Measurements from ENCODE around the gene ZNRF2. TPM values are rescaled to one million over a fixed set of nuclear protein-coding genes. Genes with fewer than 3 reads are reported as not detected.
A peak's percentile ranks its signal among the peaks of the same experiment; 100 is the strongest.

ZNRF2 gene
- total and polyA plus RNA-seq, 2 experiments from 2014 or later, result 18.6 to 46.7 TPM

GRCh38 chr7:30328381-30328780 is 44.0 kb downstream of the ZNRF2 start:
- H3K9me3 ChIP-seq (ENCODE audit: low read depth), result no peaks in the 10 kb centered on the region
- H3K27ac ChIP-seq, result no peak overlapping the region
- H3K4me3 ChIP-seq, result no peak overlapping the region
- peaks cover 6% of the 10 kb centered on the region for H3K36me3 ChIP-seq
- H3K27me3 ChIP-seq, result no peaks in the 10 kb centered on the region
- H3K4me1 ChIP-seq (ENCODE audit: low read depth), result peaks cover 9% of the 10 kb centered on the region
- no peak for TF ChIP-seq CTCF (IDR thresholded peaks at IDR 0.05; ENCODE audit: low read depth, low read length)
- no peak for DNase-seq (ENCODE audit: low read depth in 1 of 2, low spot score in 1 of 2)

- peak overlapping the region; percentile 65 for H3K27ac ChIP-seq
Observed at GRCh38 chr7:30329716-30330115, 45.3 kb downstream of the ZNRF2 start.

GRCh38 chr7:30330134-30331111 is 46.0 kb downstream of the ZNRF2 start:
- H3K4me3 ChIP-seq, result no peak overlapping the region
- no peak for DNase-seq (ENCODE audit: low read depth in 1 of 2, low spot score in 1 of 2)
- TF ChIP-seq CTCF (IDR thresholded peaks at IDR 0.05; ENCODE audit: low read depth, low read length), result no peak
- H3K9me3 ChIP-seq (ENCODE audit: low read depth), result no peaks in the 10 kb centered on the region
- H3K4me1 ChIP-seq (ENCODE audit: low read depth), result peaks cover 9% of the 10 kb centered on the region
- H3K27me3 ChIP-seq, result no peaks in the 10 kb centered on the region
- H3K36me3 ChIP-seq, result no peaks in the 10 kb centered on the region
- H3K27ac ChIP-seq, result peak overlapping the region; percentile 65

More at GRCh38 chr7:30329716-30330115, 45.3 kb downstream of the ZNRF2 start:
- Histone ChIP-seq H3K27me3 (no peaks in the 10 kb centered on the region), H3K36me3 (peaks cover 4% of the 10 kb centered on the region), H3K4me1 (ENCODE audit: low read depth) (peaks cover 9% of the 10 kb centered on the region), H3K4me3 (no peak overlapping the region), H3K9me3 (ENCODE audit: low read depth) (no peaks in the 10 kb centered on the region)
- no peak for DNase-seq (ENCODE audit: low read depth in 1 of 2, low spot score in 1 of 2)
- TF ChIP-seq CTCF (IDR thresholded peaks at IDR 0.05; ENCODE audit: low read depth, low read length), result no peak

DNA sequence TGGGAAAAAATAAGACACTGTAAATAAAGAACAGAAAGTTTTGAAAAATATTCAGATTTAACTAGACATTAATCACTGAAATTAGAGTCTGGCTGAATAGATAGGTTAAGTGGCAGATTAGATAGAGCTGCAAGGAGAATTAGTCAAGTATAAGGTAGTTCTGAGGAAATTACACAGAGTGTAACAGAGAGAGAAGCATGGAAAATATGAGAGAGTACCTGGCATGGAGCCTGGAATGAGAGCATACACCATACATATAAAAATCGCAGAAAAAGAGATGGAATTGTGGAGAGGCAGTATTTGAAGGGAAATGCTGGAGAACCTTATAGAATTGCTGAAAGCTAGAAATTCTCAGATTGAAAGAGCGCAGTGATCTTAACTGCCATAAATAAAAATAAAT is 46.9 kb downstream of the ZNRF2 start:
- H3K4me3 ChIP-seq, result no peak overlapping the region
- no peaks in the 10 kb centered on the region for H3K9me3 ChIP-seq (ENCODE audit: low read depth)
- peak overlapping the region; percentile 58 for H3K27ac ChIP-seq
- peak in 1 of 2 donors; percentile 66 for DNase-seq (ENCODE audit: low read depth in 1 of 2, low spot score in 1 of 2)
- no peak for TF ChIP-seq CTCF (IDR thresholded peaks at IDR 0.05; ENCODE audit: low read depth, low read length)
- no peaks in the 10 kb centered on the region for H3K27me3 ChIP-seq
- H3K36me3 ChIP-seq, result no peaks in the 10 kb centered on the region
- peaks cover 9% of the 10 kb centered on the region for H3K4me1 ChIP-seq (ENCODE audit: low read depth)

DNA sequence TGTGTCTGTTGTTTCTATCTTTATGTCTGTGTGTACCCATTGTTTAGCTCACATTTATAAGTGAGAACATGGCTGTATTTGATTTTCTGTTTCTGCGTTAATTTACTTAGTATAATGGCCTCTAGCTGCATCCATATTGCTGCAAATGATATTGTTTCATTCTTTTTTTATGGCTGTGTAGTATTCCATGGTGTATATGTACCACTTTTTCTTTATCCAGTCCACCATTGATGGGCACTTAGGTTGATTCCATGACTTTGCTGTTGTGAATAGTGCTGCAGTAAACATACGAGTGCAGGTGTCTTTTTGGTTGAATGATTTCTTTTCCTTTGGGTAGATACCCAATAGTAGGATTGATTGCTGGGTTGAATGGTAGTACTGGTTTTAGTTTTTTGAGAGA is 48.2 kb downstream of the ZNRF2 start:
- Histone ChIP-seq H3K9me3 (ENCODE audit: low read depth) (no peaks in the 10 kb centered on the region), H3K4me1 (ENCODE audit: low read depth) (peaks cover 9% of the 10 kb centered on the region), H3K27me3 (no peaks in the 10 kb centered on the region), H3K36me3 (no peaks in the 10 kb centered on the region), H3K4me3 (no peak overlapping the region), H3K27ac (no peak overlapping the region)
- DNase-seq (ENCODE audit: low read depth in 1 of 2, low spot score in 1 of 2), result no peak
- TF ChIP-seq CTCF (IDR thresholded peaks at IDR 0.05; ENCODE audit: low read depth, low read length), result no peak

All from cardiac muscle cell (in vitro differentiated cells and primary cell).